Body of pancreas (tissue), 4 donors: ENCODE data around the gene PBX1. TPM values are rescaled to one million over a fixed set of nuclear protein-coding genes. Genes with fewer than 3 reads are reported as not detected.

Experiments used
- ATAC-seq: fragments of 150-250 bp; one replicate; pipeline ENCODE4 v1.9.1; 2016
- DNase-seq, 4 donors: peaks; one replicate each; pipeline ENCODE4 v3.0.0-alpha.2; 2019
- H3K27ac ChIP-seq, 4 donors: fragments of 200-600 bp; sonication (generic); 1 replicate in 3 of 4; 2 replicates in 1 of 4; pipeline versions ENCODE4 v1.5.1 to v1.6.1; 2016 to 2019; ENCODE audit warnings: mild to moderate bottlenecking in 1 of 4, mixed read lengths in 1 of 4, moderate library complexity in 1 of 4
- H3K27me3 ChIP-seq, 2 donors: fragments of 200-600 bp; sonication (generic); one replicate each; pipeline ENCODE4 v1.6.0; 2016; ENCODE audit warnings: mild to moderate bottlenecking in 1 of 2
- H3K36me3 ChIP-seq, 2 donors: fragments of 200-600 bp; sonication (generic); replicated peaks in 1 of 2; 2 replicates each; pipeline ENCODE4 v1.5.1; 2016; ENCODE audit warnings: low read depth in 2 of 2; ENCODE audit not compliant: insufficient read depth in 1 of 2
- H3K4me1 ChIP-seq: fragments of 200-600 bp; sonication (generic); one replicate; pipeline ENCODE4 v1.6.0; 2016
- H3K4me3 ChIP-seq, 2 donors: fragments of 200-600 bp; sonication (generic); 1 replicate in 1 of 2; 2 replicates in 1 of 2; pipeline ENCODE4 v1.5.1; 2016 to 2019
- H3K9me3 ChIP-seq, 3 donors: fragments of 200-600 bp; sonication (generic); 1 replicate in 2 of 3; 2 replicates in 1 of 3; pipeline ENCODE4 v1.5.1; 2016
- CTCF ChIP-seq, 7 experiments: fragments of 450-650 bp in 4 of 7; fragments of 200-600 bp in 3 of 7; sonication (generic) in 3 of 7; IDR thresholded peaks; one replicate each; pipeline ENCODE4 v1.5.1; 2016 to 2019; ENCODE audit warnings: antibody characterized with exemption in 7 of 7
- POLR2A ChIP-seq, 3 donors: fragments of 450-650 bp; IDR thresholded peaks; one replicate each; pipeline ENCODE4 v1.6.1; 2016; ENCODE audit warnings: antibody characterized with exemption in 3 of 3, mild to moderate bottlenecking in 2 of 3
- WGBS, 2 donors: methylation state at CpG; one replicate each; pipeline ENCODE4 v1.1.5; 2017; 5-methylcytosine and 5-hydroxymethylcytosine counted together
- intact Hi-C: fragments of 100-400 bp; cut with DNase I; formaldehyde crosslinking; loops from one replicate; pipeline ENCODE4 v1.15.1; 2023
- total RNA-seq, 2 donors: library from RNA; depleted of rRNA; stranded (reverse); fragments of >200 nt; gene quantifications; one replicate each; pipeline ENCODE4 v1.1.0, GENCODE V29; 2016

Gene PBX1
- total RNA-seq, 2 donors from 2014 or later = 83.1 to 111 TPM

GRCh38 chr1:164771619-164772361, 212.8 kb downstream of the PBX1 start:
- Histone ChIP-seq H3K36me3 (no peaks in the 10 kb centered on the region), H3K9me3 (no peaks in the 10 kb centered on the region), H3K4me1 (peaks cover 97% of the 10 kb centered on the region), H3K4me3 (no peak overlapping the region), H3K27me3 (no peaks in the 10 kb centered on the region), H3K27ac (peak overlapping the region; percentile 82 to 91 (median 88))
- peak; percentile 54 to 64 (median 62) for DNase-seq
- peak; percentile 55 for ATAC-seq
- intact Hi-C loops = no loop called here
- 17 to 25% methylated on average over 7 of the region's 7 CpGs for WGBS, 2 donors
- TF ChIP-seq POLR2A (IDR thresholded peaks at IDR 0.05) = no peak
- TF ChIP-seq CTCF (IDR thresholded peaks at IDR 0.05) = no peak

- DNase-seq (peak; percentile 72 to 83 (median 82)), ATAC-seq (peak; percentile 63)
- H3K36me3 ChIP-seq = no peaks in the 10 kb centered on the region
- peaks cover 97% of the 10 kb centered on the region for H3K4me1 ChIP-seq
- peak overlapping the region; percentile 82 to 91 (median 88) for H3K27ac ChIP-seq
- no peaks in the 10 kb centered on the region for H3K27me3 ChIP-seq
- H3K9me3 ChIP-seq = no peaks in the 10 kb centered on the region
- intact Hi-C loops = no loop called here
- TF ChIP-seq POLR2A (IDR thresholded peaks at IDR 0.05) = no peak
- TF ChIP-seq CTCF (IDR thresholded peaks at IDR 0.05) = no peak
- no peak overlapping the region for H3K4me3 ChIP-seq
- 48 to 58% methylated on average over 3 to 4 of the region's 4 CpGs for WGBS, 2 donors
Measured at GRCh38 chr1:164772635-164773034, 213.7 kb downstream of the PBX1 start.

GRCh38 chr1:164773102-164773501, 214.1 kb downstream of the PBX1 start:
- Histone ChIP-seq H3K4me3 (no peak overlapping the region), H3K9me3 (no peaks in the 10 kb centered on the region), H3K27me3 (no peaks in the 10 kb centered on the region), H3K27ac (peak overlapping the region; percentile 82 to 91 (median 88)), H3K36me3 (no peaks in the 10 kb centered on the region), H3K4me1 (peaks cover 97% of the 10 kb centered on the region)
- intact Hi-C loops = no loop called here
- DNase-seq (no peak), ATAC-seq (no peak)
- 60 to 61% methylated on average over 5 of the region's 5 CpGs for WGBS, 2 donors
- TF ChIP-seq CTCF (IDR thresholded peaks at IDR 0.05) (no peak), POLR2A (IDR thresholded peaks at IDR 0.05) (no peak)

- Histone ChIP-seq H3K27ac (peak overlapping the region; percentile 88 to 96 (median 90)), H3K4me3 (no peak overlapping the region), H3K27me3 (no peaks in the 10 kb centered on the region), H3K4me1 (peaks cover 99% of the 10 kb centered on the region), H3K9me3 (no peaks in the 10 kb centered on the region), H3K36me3 (no peaks in the 10 kb centered on the region)
- ATAC-seq (no peak), DNase-seq (peak in 2 of 4 donors; percentile 31 to 56)
- 22 to 30% methylated on average over 4 of the region's 4 CpGs for WGBS, 2 donors
- no peak for TF ChIP-seq POLR2A (IDR thresholded peaks at IDR 0.05)
- TF ChIP-seq CTCF (IDR thresholded peaks at IDR 0.05) = peak in 2 of 7 experiments; percentile 25 to 34
- intact Hi-C loops = no loop called here
Measured at GRCh38 chr1:164774413-164774812, 215.4 kb downstream of the PBX1 start.
